DND-41 (cell line): Measurements from ENCODE around the gene SKAP1.

Source experiments
- ATAC-seq: fragments of 200-7000 bp; cut with Tn5 transposase; 3 replicates; pipeline ENCODE4 v1.9.1; 2021; ENCODE audit warnings: low read depth; ENCODE audit not compliant: insufficient read depth
- DNase-seq: peaks from one replicate; pipeline ENCODE4 v3.0.0-alpha.2; 2020
- H2AFZ ChIP-seq: 2 replicates; pipeline ENCODE4 v1.6.0; 2012; ENCODE audit warnings: low read depth, low read length
- H3K27ac ChIP-seq: 2 replicates; pipeline ENCODE4 v1.5.1; 2012; ENCODE audit warnings: low read length, inconsistent platforms
- H3K27me3 ChIP-seq: fragments of 200-600 bp; sonication (generic); 2 replicates; pipeline ENCODE4 v1.6.0; 2012; ENCODE audit warnings: low read length, mild to moderate bottlenecking, inconsistent platforms; ENCODE audit not compliant: insufficient read depth, poor library complexity
- H3K36me3 ChIP-seq: 2 replicates; pipeline ENCODE4 v1.5.1; 2012; ENCODE audit warnings: low read length, inconsistent platforms; ENCODE audit not compliant: insufficient read depth
- H3K4me1 ChIP-seq: 2 replicates; pipeline ENCODE4 v1.5.1; 2012; ENCODE audit warnings: mild to moderate bottlenecking, low read length; ENCODE audit not compliant: insufficient read depth
- H3K4me2 ChIP-seq: 2 replicates; pipeline ENCODE4 v1.6.0; 2012; ENCODE audit warnings: mild to moderate bottlenecking, moderate library complexity, low read length, inconsistent platforms; ENCODE audit not compliant: insufficient read depth
- H3K4me3 ChIP-seq, 2 experiments: fragments of 200-600 bp in 1 of 2; shearing (Covaris generic) in 1 of 2; 2 replicates each; pipeline ENCODE4 v1.5.1; 2012 to 2016; ENCODE audit warnings: inconsistent platforms in 2 of 2, low read length in 2 of 2, mild to moderate bottlenecking in 2 of 2, low read depth in 1 of 2, moderate library complexity in 1 of 2
- H3K79me2 ChIP-seq: 2 replicates; pipeline ENCODE4 v1.6.0; 2012; ENCODE audit warnings: low read length, inconsistent platforms; ENCODE audit not compliant: insufficient read depth
- H3K9ac ChIP-seq: 2 replicates; pipeline ENCODE4 v1.6.0; 2012; ENCODE audit warnings: low read depth, mild to moderate bottlenecking, inconsistent platforms, low read length, moderate library complexity
- H3K9me3 ChIP-seq: 2 replicates; pipeline ENCODE4 v1.5.1; 2012; ENCODE audit warnings: low read length, moderate library complexity, mild to moderate bottlenecking, inconsistent platforms; ENCODE audit not compliant: insufficient read depth, severe bottlenecking
- H4K20me1 ChIP-seq: 2 replicates; pipeline ENCODE4 v1.6.0; 2012; ENCODE audit warnings: low read length; ENCODE audit not compliant: insufficient read depth
- EZH2 ChIP-seq: IDR thresholded peaks from 3 replicates; pipeline ENCODE4 v1.6.1; 2012; ENCODE audit warnings: borderline replicate concordance, low read depth, mild to moderate bottlenecking, moderate library complexity, low read length, inconsistent platforms; ENCODE audit not compliant: severe bottlenecking
- TF ChIP-seq, protein P1 (sequence below): IDR thresholded peaks from 2 replicates; pipeline ENCODE4 v1.5.1; 2012; ENCODE audit warnings: borderline replicate concordance, low read length, moderate library complexity, mild to moderate bottlenecking; ENCODE audit not compliant: poor library complexity, severe bottlenecking; ENCODE audit errors: extremely low read depth

The SKAP1 gene

GRCh38 chr17:48392857-48393256, 37.2 kb downstream of the SKAP1 start:
- Histone ChIP-seq H3K9me3 (no peaks in the 10 kb centered on the region), H3K36me3 (no peaks in the 10 kb centered on the region), H2AFZ (no peak overlapping the region), H3K27ac (no peak overlapping the region), H3K27me3 (peaks cover 19% of the 10 kb centered on the region), H4K20me1 (no peaks in the 10 kb centered on the region), H3K9ac (no peak overlapping the region), H3K4me3 (no peak overlapping the region), H3K4me1 (no peaks in the 10 kb centered on the region), H3K4me2 (no peak overlapping the region), H3K79me2 (no peaks in the 10 kb centered on the region)
- ATAC-seq (no peak), DNase-seq (no peak)
- no peak for TF ChIP-seq EZH2
- TF ChIP-seq, protein P1, sequence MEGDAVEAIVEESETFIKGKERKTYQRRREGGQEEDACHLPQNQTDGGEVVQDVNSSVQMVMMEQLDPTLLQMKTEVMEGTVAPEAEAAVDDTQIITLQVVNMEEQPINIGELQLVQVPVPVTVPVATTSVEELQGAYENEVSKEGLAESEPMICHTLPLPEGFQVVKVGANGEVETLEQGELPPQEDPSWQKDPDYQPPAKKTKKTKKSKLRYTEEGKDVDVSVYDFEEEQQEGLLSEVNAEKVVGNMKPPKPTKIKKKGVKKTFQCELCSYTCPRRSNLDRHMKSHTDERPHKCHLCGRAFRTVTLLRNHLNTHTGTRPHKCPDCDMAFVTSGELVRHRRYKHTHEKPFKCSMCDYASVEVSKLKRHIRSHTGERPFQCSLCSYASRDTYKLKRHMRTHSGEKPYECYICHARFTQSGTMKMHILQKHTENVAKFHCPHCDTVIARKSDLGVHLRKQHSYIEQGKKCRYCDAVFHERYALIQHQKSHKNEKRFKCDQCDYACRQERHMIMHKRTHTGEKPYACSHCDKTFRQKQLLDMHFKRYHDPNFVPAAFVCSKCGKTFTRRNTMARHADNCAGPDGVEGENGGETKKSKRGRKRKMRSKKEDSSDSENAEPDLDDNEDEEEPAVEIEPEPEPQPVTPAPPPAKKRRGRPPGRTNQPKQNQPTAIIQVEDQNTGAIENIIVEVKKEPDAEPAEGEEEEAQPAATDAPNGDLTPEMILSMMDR = no peak

- no peak for ATAC-seq
- Histone ChIP-seq H3K27ac (no peak overlapping the region), H3K27me3 (peaks cover 24% of the 10 kb centered on the region), H3K79me2 (no peaks in the 10 kb centered on the region), H2AFZ (no peak overlapping the region), H3K4me3 (no peak overlapping the region), H3K4me1 (no peaks in the 10 kb centered on the region), H3K4me2 (no peak overlapping the region), H4K20me1 (no peaks in the 10 kb centered on the region), H3K36me3 (no peaks in the 10 kb centered on the region), H3K9ac (no peak overlapping the region), H3K9me3 (no peaks in the 10 kb centered on the region)
- DNase-seq = no peak
- TF ChIP-seq, protein P1 = no peak
Measured at GRCh38 chr17:48391444-48391843, 38.6 kb downstream of the SKAP1 start.

DNA sequence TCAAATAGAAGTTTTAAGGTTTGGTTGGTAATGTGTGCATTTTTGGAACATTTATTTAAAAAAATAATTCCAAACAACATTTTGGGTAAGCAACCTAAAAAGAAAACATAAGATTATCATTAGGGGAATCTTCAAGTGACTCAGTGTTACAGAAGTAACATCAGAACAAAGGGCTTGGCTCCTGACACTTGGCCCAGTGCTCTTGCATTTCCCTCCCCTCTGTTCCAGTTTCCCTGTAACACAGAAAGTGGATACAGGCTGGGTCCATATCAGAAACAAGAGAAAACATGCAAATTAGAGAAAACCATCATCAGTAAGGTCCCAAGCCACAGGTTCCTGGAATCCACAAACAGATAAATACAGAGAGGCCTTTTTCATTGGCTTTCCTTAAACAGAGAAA, 40.1 kb downstream of the SKAP1 start:
- Histone ChIP-seq H3K27ac (no peak overlapping the region), H3K9me3 (no peaks in the 10 kb centered on the region), H4K20me1 (no peaks in the 10 kb centered on the region), H2AFZ (no peak overlapping the region), H3K4me1 (no peaks in the 10 kb centered on the region), H3K27me3 (peaks cover 21% of the 10 kb centered on the region), H3K4me2 (no peak overlapping the region), H3K36me3 (no peaks in the 10 kb centered on the region), H3K79me2 (no peaks in the 10 kb centered on the region), H3K4me3 (no peak overlapping the region), H3K9ac (no peak overlapping the region)
- ATAC-seq (no peak), DNase-seq (no peak)
- TF ChIP-seq, protein P1 = no peak
- no peak for TF ChIP-seq EZH2

DNA sequence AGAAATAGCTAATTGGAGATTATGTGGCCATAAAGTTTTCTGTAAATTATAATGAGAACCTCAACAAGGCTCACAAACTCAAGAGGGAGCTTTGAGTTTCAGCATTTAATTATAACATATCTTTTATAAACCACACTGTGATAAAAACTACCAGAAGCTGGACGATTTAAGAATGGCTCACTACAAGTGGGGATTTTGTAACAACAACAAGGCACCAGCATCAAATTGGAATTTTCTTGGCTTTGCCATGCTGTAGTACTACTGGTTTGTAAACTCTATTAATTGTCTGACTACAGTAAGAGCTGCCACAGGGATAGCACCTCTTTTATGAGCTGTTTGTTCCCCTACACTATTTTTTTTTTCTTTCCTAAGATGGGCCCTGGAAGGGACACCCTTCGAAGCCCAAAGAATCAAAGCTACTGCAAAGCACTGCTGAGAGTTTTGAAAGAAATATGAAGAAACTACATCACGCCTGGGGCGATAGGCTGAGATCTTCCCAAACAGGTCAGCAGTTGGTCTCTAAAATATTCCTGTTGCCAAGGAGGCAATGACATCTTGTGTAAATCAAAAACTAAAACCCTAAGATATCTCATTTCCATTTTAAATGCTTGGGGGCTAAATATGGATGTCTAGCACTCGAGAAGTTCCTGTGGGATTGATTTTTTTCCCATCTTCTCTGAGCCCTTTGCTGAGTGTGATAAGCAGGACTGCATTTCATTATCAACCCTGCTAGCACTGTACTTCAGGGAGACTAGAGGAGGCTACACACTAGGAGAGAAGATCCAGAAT, 40.9 kb downstream of the SKAP1 start:
- H3K36me3 ChIP-seq = no peaks in the 10 kb centered on the region
- H3K79me2 ChIP-seq = no peaks in the 10 kb centered on the region
- no peak overlapping the region for H3K4me3 ChIP-seq
- H3K4me1 ChIP-seq = no peaks in the 10 kb centered on the region
- no peak for TF ChIP-seq EZH2
- TF ChIP-seq, protein P1 = no peak
- no peaks in the 10 kb centered on the region for H4K20me1 ChIP-seq
- no peak overlapping the region for H3K9ac ChIP-seq
- no peak overlapping the region for H2AFZ ChIP-seq
- DNase-seq (no peak), ATAC-seq (no peak)
- H3K27ac ChIP-seq = no peak overlapping the region
- no peak overlapping the region for H3K4me2 ChIP-seq
- H3K27me3 ChIP-seq = peaks cover 24% of the 10 kb centered on the region
- H3K9me3 ChIP-seq = no peaks in the 10 kb centered on the region
